Body of pancreas (tissue), 4 donors: Measurements from ENCODE around the gene RIC3. TPM values are rescaled to one million over a fixed set of nuclear protein-coding genes. Genes with fewer than 3 reads are reported as not detected.

ENCODE experiments used
- ATAC-seq: fragments of 150-250 bp; one replicate; pipeline ENCODE4 v1.9.1; 2016
- DNase-seq, 4 donors: peaks; one replicate each; pipeline ENCODE4 v3.0.0-alpha.2; 2019
- H3K27ac ChIP-seq, 4 donors: fragments of 200-600 bp; sonication (generic); 1 replicate in 3 of 4; 2 replicates in 1 of 4; pipeline versions ENCODE4 v1.5.1 to v1.6.1; 2016 to 2019; ENCODE audit warnings: mild to moderate bottlenecking in 1 of 4, mixed read lengths in 1 of 4, moderate library complexity in 1 of 4
- H3K27me3 ChIP-seq, 2 donors: fragments of 200-600 bp; sonication (generic); one replicate each; pipeline ENCODE4 v1.6.0; 2016; ENCODE audit warnings: mild to moderate bottlenecking in 1 of 2
- H3K36me3 ChIP-seq, 2 donors: fragments of 200-600 bp; sonication (generic); replicated peaks in 1 of 2; 2 replicates each; pipeline ENCODE4 v1.5.1; 2016; ENCODE audit warnings: low read depth in 2 of 2; ENCODE audit not compliant: insufficient read depth in 1 of 2
- H3K4me1 ChIP-seq: fragments of 200-600 bp; sonication (generic); one replicate; pipeline ENCODE4 v1.6.0; 2016
- H3K4me3 ChIP-seq, 2 donors: fragments of 200-600 bp; sonication (generic); 1 replicate in 1 of 2; 2 replicates in 1 of 2; pipeline ENCODE4 v1.5.1; 2016 to 2019
- H3K9me3 ChIP-seq, 3 donors: fragments of 200-600 bp; sonication (generic); 1 replicate in 2 of 3; 2 replicates in 1 of 3; pipeline ENCODE4 v1.5.1; 2016
- CTCF ChIP-seq, 7 experiments: fragments of 450-650 bp in 4 of 7; fragments of 200-600 bp in 3 of 7; sonication (generic) in 3 of 7; IDR thresholded peaks; one replicate each; pipeline ENCODE4 v1.5.1; 2016 to 2019; ENCODE audit warnings: antibody characterized with exemption in 7 of 7
- POLR2A ChIP-seq, 3 donors: fragments of 450-650 bp; IDR thresholded peaks; one replicate each; pipeline ENCODE4 v1.6.1; 2016; ENCODE audit warnings: antibody characterized with exemption in 3 of 3, mild to moderate bottlenecking in 2 of 3
- WGBS, 2 donors: methylation state at CpG; one replicate each; pipeline ENCODE4 v1.1.5; 2017; 5-methylcytosine and 5-hydroxymethylcytosine counted together
- intact Hi-C: fragments of 100-400 bp; cut with DNase I; formaldehyde crosslinking; loops from one replicate; pipeline ENCODE4 v1.15.1; 2023
- total RNA-seq, 2 donors: library from RNA; depleted of rRNA; stranded (reverse); fragments of >200 nt; gene quantifications; one replicate each; pipeline ENCODE4 v1.1.0, GENCODE V29; 2016

The RIC3 gene
- total RNA-seq, 2 donors from 2014 or later, result 40.0 to 44.5 TPM

- ATAC-seq, result no peak
- TF ChIP-seq POLR2A (IDR thresholded peaks at IDR 0.05) (no peak), CTCF (IDR thresholded peaks at IDR 0.05) (no peak)
- no peaks in the 10 kb centered on the region for H3K27me3 ChIP-seq
- intact Hi-C loops, result no loop called here
- 73 to 81% methylated on average over 5 of the region's 5 CpGs for WGBS, 2 donors
- no peaks in the 10 kb centered on the region for H3K4me1 ChIP-seq
- H3K9me3 ChIP-seq, result no peaks in the 10 kb centered on the region
- no peak overlapping the region for H3K27ac ChIP-seq
- no peak overlapping the region for H3K4me3 ChIP-seq
- peaks cover 0 to 5% of the 10 kb centered on the region in 2 donors for H3K36me3 ChIP-seq
- DNase-seq, result no peak
Measured at GRCh38 chr11:8107642-8108041, 61.2 kb downstream of the RIC3 start.

GRCh38 chr11:8106679-8107078 is 62.1 kb downstream of the RIC3 start:
- H3K4me3 ChIP-seq, result no peak overlapping the region
- H3K4me1 ChIP-seq, result no peaks in the 10 kb centered on the region
- H3K27me3 ChIP-seq, result no peaks in the 10 kb centered on the region
- peaks cover 0 to 5% of the 10 kb centered on the region in 2 donors for H3K36me3 ChIP-seq
- TF ChIP-seq CTCF (IDR thresholded peaks at IDR 0.05) (no peak), POLR2A (IDR thresholded peaks at IDR 0.05) (no peak)
- intact Hi-C loops, result no loop called here
- ATAC-seq (no peak), DNase-seq (no peak)
- WGBS, 2 donors, result 90 to 95% methylated on average over 2 of the region's 2 CpGs
- no peaks in the 10 kb centered on the region for H3K9me3 ChIP-seq
- H3K27ac ChIP-seq, result no peak overlapping the region

GRCh38 chr11:8105666-8106065 is 63.2 kb downstream of the RIC3 start:
- WGBS, 2 donors, result 66 to 69% methylated on average over 3 of the region's 3 CpGs
- Histone ChIP-seq H3K36me3 (peaks cover 0 to 5% of the 10 kb centered on the region in 2 donors), H3K4me1 (no peaks in the 10 kb centered on the region), H3K9me3 (no peaks in the 10 kb centered on the region), H3K4me3 (no peak overlapping the region), H3K27ac (no peak overlapping the region), H3K27me3 (no peaks in the 10 kb centered on the region)
- no peak for DNase-seq
- intact Hi-C loops, result no loop called here
- no peak for TF ChIP-seq POLR2A (IDR thresholded peaks at IDR 0.05)
- no peak for TF ChIP-seq CTCF (IDR thresholded peaks at IDR 0.05)
- ATAC-seq, result no peak

GRCh38 chr11:8105133-8105532 is 63.7 kb downstream of the RIC3 start:
- Histone ChIP-seq H3K9me3 (no peaks in the 10 kb centered on the region), H3K27ac (no peak overlapping the region), H3K4me1 (no peaks in the 10 kb centered on the region), H3K4me3 (no peak overlapping the region), H3K36me3 (peaks cover 0 to 5% of the 10 kb centered on the region in 2 donors), H3K27me3 (no peaks in the 10 kb centered on the region)
- ATAC-seq, result no peak
- no peak for DNase-seq
- intact Hi-C loops, result no loop called here
- TF ChIP-seq POLR2A (IDR thresholded peaks at IDR 0.05), result no peak
- TF ChIP-seq CTCF (IDR thresholded peaks at IDR 0.05), result no peak
- 75 to 95% methylated on average over 4 of the region's 4 CpGs for WGBS, 2 donors

- H3K36me3 ChIP-seq, result peaks cover 0 to 3% of the 10 kb centered on the region in 2 donors
- no peak overlapping the region for H3K4me3 ChIP-seq
- no peak overlapping the region for H3K27ac ChIP-seq
- intact Hi-C loops, result no loop called here
- H3K9me3 ChIP-seq, result no peaks in the 10 kb centered on the region
- DNase-seq (no peak), ATAC-seq (no peak)
- no peak for TF ChIP-seq POLR2A (IDR thresholded peaks at IDR 0.05)
- 92 to 100% methylated on average over 2 of the region's 2 CpGs for WGBS, 2 donors
- no peaks in the 10 kb centered on the region for H3K27me3 ChIP-seq
- no peaks in the 10 kb centered on the region for H3K4me1 ChIP-seq
Measured at GRCh38 chr11:8103909-8104308, 64.9 kb downstream of the RIC3 start.
